Measurements from ENCODE around the gene CD276.
"Not testable (repeated sequence)": the region's sequence is repeated elsewhere in the genome, so short reads cannot be mapped to it uniquely, and the experiment has no call there.

CD276 gene

GRCh38 chr15:73696641-73697001 is 12.4 kb downstream of the CD276 start:
- H3K27me3 Mint-ChIP-seq, result peaks cover 70% of the 10 kb centered on the region

GRCh38 chr15:73697033-73697467 is 12.9 kb downstream of the CD276 start:
- no peaks in the 10 kb centered on the region for H3K36me3 Mint-ChIP-seq
- no peaks in the 10 kb centered on the region for H3K9me3 Mint-ChIP-seq
- peaks cover 70% of the 10 kb centered on the region for H3K27me3 Mint-ChIP-seq
- peak overlapping the region; percentile 22 for H3K27ac Mint-ChIP-seq
- H3K4me1 Mint-ChIP-seq, result peaks cover 19% of the 10 kb centered on the region
- no peak overlapping the region for H3K4me3 Mint-ChIP-seq
- ATAC-seq, result peak; percentile 78

More at GRCh38 chr15:73696641-73697001, 12.4 kb downstream of the CD276 start:
- Mint-ChIP-seq H3K36me3 (no peaks in the 10 kb centered on the region), H3K9me3 (no peaks in the 10 kb centered on the region), H3K27ac (peak overlapping the region; percentile 22), H3K4me1 (peaks cover 19% of the 10 kb centered on the region), H3K4me3 (peak overlapping the region; percentile 34)
- no peak for ATAC-seq

DNA sequence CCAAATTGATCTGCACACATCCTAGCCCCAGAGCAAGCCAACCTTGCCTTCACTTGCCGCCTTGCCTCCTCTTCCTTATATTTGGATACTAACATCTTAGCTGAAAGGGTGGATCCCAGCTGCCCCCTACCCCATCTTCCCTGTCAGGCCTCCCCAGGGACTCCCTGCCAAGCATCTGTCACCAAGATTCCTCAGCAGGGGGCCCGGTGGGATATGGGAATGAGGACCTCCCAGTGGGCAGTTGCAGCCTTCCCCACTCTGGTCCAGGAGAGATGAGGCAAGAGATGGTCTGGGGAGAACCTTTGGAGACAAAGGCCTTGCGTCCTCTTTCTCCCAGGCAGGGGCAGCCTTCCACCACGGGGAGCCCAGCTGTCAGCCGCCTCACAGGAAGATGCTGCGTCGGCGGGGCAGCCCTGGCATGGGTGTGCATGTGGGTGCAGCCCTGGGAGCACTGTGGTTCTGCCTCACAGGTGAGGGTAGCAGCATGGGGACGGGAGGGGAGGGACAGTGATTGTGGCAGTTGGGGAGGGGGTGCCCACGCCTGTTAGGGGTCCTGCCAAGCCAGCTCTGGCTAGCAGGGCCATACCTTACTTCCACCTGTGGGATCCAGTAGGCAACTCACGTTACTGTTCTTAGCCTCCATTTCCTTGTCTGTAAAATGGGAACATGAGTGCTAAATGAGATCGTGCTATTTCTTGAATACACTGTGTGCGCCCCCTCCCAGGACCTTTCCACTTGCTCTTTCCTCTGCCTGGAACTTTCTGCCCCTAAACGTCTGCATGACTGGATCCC is 15.3 kb downstream of the CD276 start:
- H3K27me3 Mint-ChIP-seq, result peaks cover 69% of the 10 kb centered on the region
- no peaks in the 10 kb centered on the region for H3K9me3 Mint-ChIP-seq
- no peak overlapping the region for H3K4me3 Mint-ChIP-seq
- no peaks in the 10 kb centered on the region for H3K36me3 Mint-ChIP-seq
- H3K27ac Mint-ChIP-seq, result no peak overlapping the region
- peaks cover 19% of the 10 kb centered on the region for H3K4me1 Mint-ChIP-seq
- no peak for ATAC-seq

GRCh38 chr15:73700041-73700842 is 16.1 kb downstream of the CD276 start:
- Mint-ChIP-seq H3K27me3 (peaks cover 74% of the 10 kb centered on the region), H3K27ac (no peak overlapping the region), H3K36me3 (no peaks in the 10 kb centered on the region), H3K4me1 (peaks cover 19% of the 10 kb centered on the region), H3K9me3 (no peaks in the 10 kb centered on the region), H3K4me3 (no peak overlapping the region)
- ATAC-seq, result peak; percentile 67

DNA sequence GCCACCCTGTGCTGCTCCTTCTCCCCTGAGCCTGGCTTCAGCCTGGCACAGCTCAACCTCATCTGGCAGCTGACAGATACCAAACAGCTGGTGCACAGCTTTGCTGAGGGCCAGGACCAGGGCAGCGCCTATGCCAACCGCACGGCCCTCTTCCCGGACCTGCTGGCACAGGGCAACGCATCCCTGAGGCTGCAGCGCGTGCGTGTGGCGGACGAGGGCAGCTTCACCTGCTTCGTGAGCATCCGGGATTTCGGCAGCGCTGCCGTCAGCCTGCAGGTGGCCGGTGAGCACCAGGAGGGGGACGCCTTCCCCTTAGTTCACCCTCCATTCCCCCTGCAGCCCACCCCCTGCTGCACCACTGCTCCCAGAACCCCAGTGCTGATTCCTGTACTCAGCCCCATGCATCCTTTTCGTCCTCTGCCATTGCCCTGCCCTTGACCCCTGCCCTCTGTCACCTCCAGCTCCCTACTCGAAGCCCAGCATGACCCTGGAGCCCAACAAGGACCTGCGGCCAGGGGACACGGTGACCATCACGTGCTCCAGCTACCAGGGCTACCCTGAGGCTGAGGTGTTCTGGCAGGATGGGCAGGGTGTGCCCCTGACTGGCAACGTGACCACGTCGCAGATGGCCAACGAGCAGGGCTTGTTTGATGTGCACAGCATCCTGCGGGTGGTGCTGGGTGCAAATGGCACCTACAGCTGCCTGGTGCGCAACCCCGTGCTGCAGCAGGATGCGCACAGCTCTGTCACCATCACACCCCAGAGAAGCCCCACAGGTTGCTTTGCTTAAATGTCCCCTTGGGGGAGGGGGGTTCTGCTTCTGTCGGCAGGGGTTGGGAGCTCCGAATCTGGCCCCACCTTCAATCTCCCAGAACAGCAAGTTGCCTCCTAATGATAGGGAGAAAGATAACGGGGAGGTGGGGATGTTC is 18.4 kb downstream of the CD276 start:
- H3K27ac Mint-ChIP-seq, H3K4me3 Mint-ChIP-seq, H3K4me1 Mint-ChIP-seq, ATAC-seq, H3K36me3 Mint-ChIP-seq, H3K9me3 Mint-ChIP-seq: not testable (repeated sequence)
- H3K27me3 Mint-ChIP-seq, result peaks cover 63% of the 10 kb centered on the region

DNA sequence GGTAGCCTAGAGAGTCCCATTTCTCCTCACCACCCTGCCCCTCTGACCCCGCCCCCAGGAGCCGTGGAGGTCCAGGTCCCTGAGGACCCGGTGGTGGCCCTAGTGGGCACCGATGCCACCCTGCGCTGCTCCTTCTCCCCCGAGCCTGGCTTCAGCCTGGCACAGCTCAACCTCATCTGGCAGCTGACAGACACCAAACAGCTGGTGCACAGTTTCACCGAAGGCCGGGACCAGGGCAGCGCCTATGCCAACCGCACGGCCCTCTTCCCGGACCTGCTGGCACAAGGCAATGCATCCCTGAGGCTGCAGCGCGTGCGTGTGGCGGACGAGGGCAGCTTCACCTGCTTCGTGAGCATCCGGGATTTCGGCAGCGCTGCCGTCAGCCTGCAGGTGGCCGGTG is 19.4 kb downstream of the CD276 start:
- not testable (repeated sequence) for H3K9me3 Mint-ChIP-seq, H3K27ac Mint-ChIP-seq, H3K36me3 Mint-ChIP-seq, H3K4me1 Mint-ChIP-seq, H3K4me3 Mint-ChIP-seq
- ATAC-seq, result peak; percentile 6
- peaks cover 65% of the 10 kb centered on the region for H3K27me3 Mint-ChIP-seq

DNA sequence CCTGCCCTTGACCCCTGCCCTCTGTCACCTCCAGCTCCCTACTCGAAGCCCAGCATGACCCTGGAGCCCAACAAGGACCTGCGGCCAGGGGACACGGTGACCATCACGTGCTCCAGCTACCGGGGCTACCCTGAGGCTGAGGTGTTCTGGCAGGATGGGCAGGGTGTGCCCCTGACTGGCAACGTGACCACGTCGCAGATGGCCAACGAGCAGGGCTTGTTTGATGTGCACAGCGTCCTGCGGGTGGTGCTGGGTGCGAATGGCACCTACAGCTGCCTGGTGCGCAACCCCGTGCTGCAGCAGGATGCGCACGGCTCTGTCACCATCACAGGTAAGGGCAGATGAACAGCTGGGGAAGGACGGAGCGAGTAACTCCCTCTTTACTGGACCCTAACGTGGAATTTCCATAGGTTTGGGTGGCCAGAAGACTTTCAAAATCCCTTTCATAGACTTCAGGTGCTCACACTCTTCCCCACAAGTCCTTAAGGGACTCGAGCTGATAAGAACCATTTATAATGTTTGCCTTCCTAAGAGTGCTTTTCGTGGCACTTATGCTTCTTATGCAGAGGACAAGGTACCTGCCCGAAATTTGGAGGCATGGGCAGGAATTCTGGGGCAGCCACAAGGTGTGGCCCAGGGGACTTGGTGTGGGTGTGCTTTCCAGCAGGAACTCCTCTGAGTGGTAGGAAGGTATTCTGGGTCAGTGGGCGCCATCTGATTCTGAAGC is 20.1 kb downstream of the CD276 start:
- H3K4me3 Mint-ChIP-seq, H3K4me1 Mint-ChIP-seq, H3K36me3 Mint-ChIP-seq, ATAC-seq, H3K27ac Mint-ChIP-seq, H3K9me3 Mint-ChIP-seq: not testable (repeated sequence)
- H3K27me3 Mint-ChIP-seq, result peaks cover 65% of the 10 kb centered on the region

- peaks cover 4% of the 10 kb centered on the region for H3K4me1 Mint-ChIP-seq
- ATAC-seq, result peak; percentile 55
- H3K27me3 Mint-ChIP-seq, result peaks cover 60% of the 10 kb centered on the region
- no peaks in the 10 kb centered on the region for H3K36me3 Mint-ChIP-seq
- H3K9me3 Mint-ChIP-seq, result no peaks in the 10 kb centered on the region
- H3K27ac Mint-ChIP-seq, result no peak overlapping the region
- H3K4me3 Mint-ChIP-seq, result no peak overlapping the region
Measured at GRCh38 chr15:73704869-73705645, 20.9 kb downstream of the CD276 start.

DNA sequence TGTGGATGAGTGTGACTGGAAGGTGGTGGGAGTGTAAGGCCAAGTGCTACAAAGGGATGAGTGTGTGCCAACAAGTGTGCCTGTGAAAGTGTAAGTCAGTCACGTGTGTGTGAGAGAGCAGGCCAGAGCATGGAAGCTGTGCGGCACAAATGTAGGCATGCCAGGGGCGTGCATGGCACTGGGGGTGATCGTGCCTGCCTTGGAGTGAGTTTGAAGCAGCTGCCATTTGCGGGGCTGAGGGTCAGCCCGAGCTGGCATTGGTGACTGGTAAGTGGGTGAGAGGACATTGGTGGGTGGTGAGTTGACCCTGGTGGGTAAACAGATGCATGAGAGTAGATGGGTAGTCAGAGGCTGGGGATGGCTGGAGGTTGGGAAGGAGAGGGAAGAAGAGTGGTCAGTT is 24.5 kb downstream of the CD276 start:
- no peak for ATAC-seq
- H3K36me3 Mint-ChIP-seq, result no peaks in the 10 kb centered on the region
- H3K27me3 Mint-ChIP-seq, result peaks cover 41% of the 10 kb centered on the region
- no peaks in the 10 kb centered on the region for H3K9me3 Mint-ChIP-seq
- H3K4me1 Mint-ChIP-seq, result no peaks in the 10 kb centered on the region
- no peak overlapping the region for H3K27ac Mint-ChIP-seq
- H3K4me3 Mint-ChIP-seq, result no peak overlapping the region

GRCh38 chr15:73709241-73709640 is 25.1 kb downstream of the CD276 start:
- Mint-ChIP-seq H3K27ac (no peak overlapping the region), H3K4me1 (no peaks in the 10 kb centered on the region), H3K27me3 (peaks cover 40% of the 10 kb centered on the region), H3K36me3 (no peaks in the 10 kb centered on the region), H3K4me3 (no peak overlapping the region), H3K9me3 (no peaks in the 10 kb centered on the region)
- ATAC-seq, result peak; percentile 3

DNA sequence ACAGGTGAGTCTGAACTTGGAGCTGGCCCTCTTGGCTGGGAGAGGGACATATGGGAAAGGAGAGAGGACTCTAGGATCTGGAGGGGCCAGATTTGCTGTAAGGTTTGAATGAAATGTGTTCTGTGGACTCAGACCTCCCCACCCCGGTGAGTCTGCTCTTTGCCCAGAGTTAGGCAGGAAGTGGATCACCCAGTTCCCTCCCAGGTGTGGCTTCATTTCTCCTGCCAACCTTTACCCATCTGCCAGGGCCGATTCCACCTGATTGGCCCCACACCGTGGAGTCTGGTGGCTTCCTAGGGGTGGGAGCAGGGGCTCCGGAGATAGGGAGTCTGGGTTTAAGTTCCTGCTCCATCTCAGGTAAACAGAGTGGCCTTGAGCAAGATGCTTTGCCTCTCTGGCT is 25.5 kb downstream of the CD276 start:
- H3K9me3 Mint-ChIP-seq, result no peaks in the 10 kb centered on the region
- no peaks in the 10 kb centered on the region for H3K36me3 Mint-ChIP-seq
- H3K27ac Mint-ChIP-seq, result no peak overlapping the region
- H3K4me1 Mint-ChIP-seq, result no peaks in the 10 kb centered on the region
- H3K4me3 Mint-ChIP-seq, result no peak overlapping the region
- ATAC-seq, result no peak
- H3K27me3 Mint-ChIP-seq, result peaks cover 37% of the 10 kb centered on the region

- no peak for ATAC-seq
- no peak overlapping the region for H3K27ac Mint-ChIP-seq
- H3K27me3 Mint-ChIP-seq, result peaks cover 30% of the 10 kb centered on the region
- H3K4me1 Mint-ChIP-seq, result no peaks in the 10 kb centered on the region
- no peak overlapping the region for H3K4me3 Mint-ChIP-seq
- H3K9me3 Mint-ChIP-seq, result no peaks in the 10 kb centered on the region
- H3K36me3 Mint-ChIP-seq, result no peaks in the 10 kb centered on the region
Measured at GRCh38 chr15:73710321-73710720, 26.1 kb downstream of the CD276 start.

DNA sequence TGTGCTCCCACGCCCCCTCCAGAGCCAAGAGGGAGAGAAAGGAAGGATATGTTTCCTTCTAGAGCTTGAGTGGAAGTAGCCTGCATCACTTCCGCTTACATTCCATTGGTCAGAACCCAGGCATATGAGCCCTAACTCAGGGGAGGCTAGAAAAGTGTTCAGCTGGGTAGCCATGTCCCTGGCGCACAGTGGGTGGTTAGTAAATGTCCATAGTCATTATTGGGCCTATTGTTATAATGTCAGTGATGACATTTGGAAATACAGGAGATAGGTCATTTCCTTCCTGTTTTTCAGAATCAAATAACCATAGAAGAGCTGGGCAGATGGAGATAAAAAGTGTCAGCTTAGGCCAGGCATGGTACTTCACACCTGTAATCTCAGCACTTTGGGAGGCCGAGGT is 27.3 kb downstream of the CD276 start:
- no peaks in the 10 kb centered on the region for H3K4me1 Mint-ChIP-seq
- no peaks in the 10 kb centered on the region for H3K36me3 Mint-ChIP-seq
- no peak overlapping the region for H3K27ac Mint-ChIP-seq
- no peaks in the 10 kb centered on the region for H3K9me3 Mint-ChIP-seq
- no peak overlapping the region for H3K4me3 Mint-ChIP-seq
- no peak for ATAC-seq
- H3K27me3 Mint-ChIP-seq, result peaks cover 25% of the 10 kb centered on the region

- no peak for ATAC-seq
- H3K36me3 Mint-ChIP-seq, result no peaks in the 10 kb centered on the region
- no peak overlapping the region for H3K27ac Mint-ChIP-seq
- H3K4me1 Mint-ChIP-seq, result no peaks in the 10 kb centered on the region
- H3K27me3 Mint-ChIP-seq, result peaks cover 25% of the 10 kb centered on the region
- no peak overlapping the region for H3K4me3 Mint-ChIP-seq
- H3K9me3 Mint-ChIP-seq, result no peaks in the 10 kb centered on the region
Measured at GRCh38 chr15:73712107-73712506, 27.9 kb downstream of the CD276 start.

Data from stimulated activated memory B cell treated with anti-CD40 and anti-IgM and Interleukin-4, amounts not matched to agents 10 μg/mL and 1 μg/mL and 100 μg/mL, for 72 hours (primary cell).